Measurements from ENCODE around the gene TEX52.
"Not testable (repeated sequence)": the region's sequence is repeated elsewhere in the genome, so short reads cannot be mapped to it uniquely, and the experiment has no call there.

Gene TEX52

DNA sequence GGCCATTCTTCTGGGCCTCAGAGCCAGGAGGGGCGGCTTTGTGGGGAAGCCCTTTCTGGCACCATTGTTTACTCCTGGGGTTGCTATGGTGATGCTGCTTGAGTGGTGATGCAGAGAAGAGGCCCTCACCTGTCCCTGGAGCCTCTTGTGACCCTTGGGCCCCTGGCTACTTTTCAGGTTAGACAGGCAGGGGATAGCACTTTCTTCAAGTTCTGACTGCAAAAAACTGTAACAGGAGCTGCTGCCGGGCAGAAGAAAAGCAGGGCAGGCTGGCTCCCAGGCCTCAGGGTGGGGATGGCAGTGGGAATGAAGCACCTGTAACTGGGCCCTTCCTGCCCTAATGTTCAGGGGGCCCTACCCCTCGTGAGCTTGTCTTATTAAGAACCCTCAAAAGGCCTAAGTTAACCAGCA is at the start of gene TEX52:
Gene TEX52, minus strand, starts transcription at position 19 of the 411 bp plus-strand sequence. Its CDS starts 13 bp downstream, at position 6.
- DNase-seq = no peak

GRCh38 chr12:2904260-2904659 is 47.4 kb upstream of the TEX52 start:
- no peak for DNase-seq

- DNase-seq = no peak
These were observed 45.5 kb upstream of the TEX52 start for GRCh38 chr12:2902272-2902880.

- no peak for DNase-seq
These were observed 43.8 kb upstream of the TEX52 start for GRCh38 chr12:2900642-2901041.

GRCh38 chr12:2897418-2897817 is 40.6 kb upstream of the TEX52 start:
- no peak for DNase-seq

DNA sequence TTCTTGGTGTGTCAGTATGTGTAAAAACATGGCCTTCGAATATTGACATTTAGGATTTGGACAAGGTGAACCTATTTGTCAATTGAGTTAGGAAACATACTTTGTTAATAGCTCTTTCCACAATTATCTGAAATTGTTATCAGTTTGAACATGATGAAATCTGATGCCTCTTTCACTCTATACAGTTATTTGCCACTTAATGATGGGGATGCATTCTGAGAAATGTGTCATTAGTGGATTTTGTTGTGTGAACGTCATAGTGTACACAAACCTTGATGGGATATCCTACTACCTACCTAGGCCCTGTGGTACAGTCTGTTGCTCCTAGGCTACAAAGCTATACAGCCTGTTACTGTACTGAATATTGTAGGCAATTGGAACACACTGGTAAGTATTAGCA is 38.7 kb upstream of the TEX52 start:
- no peak for DNase-seq

GRCh38 chr12:2895051-2895451 is 38.2 kb upstream of the TEX52 start:
- no peak for DNase-seq

- no peak for DNase-seq
These were observed 36.2 kb upstream of the TEX52 start for GRCh38 chr12:2893007-2893406.

GRCh38 chr12:2892246-2892645 is 35.4 kb upstream of the TEX52 start:
- no peak for DNase-seq

DNA sequence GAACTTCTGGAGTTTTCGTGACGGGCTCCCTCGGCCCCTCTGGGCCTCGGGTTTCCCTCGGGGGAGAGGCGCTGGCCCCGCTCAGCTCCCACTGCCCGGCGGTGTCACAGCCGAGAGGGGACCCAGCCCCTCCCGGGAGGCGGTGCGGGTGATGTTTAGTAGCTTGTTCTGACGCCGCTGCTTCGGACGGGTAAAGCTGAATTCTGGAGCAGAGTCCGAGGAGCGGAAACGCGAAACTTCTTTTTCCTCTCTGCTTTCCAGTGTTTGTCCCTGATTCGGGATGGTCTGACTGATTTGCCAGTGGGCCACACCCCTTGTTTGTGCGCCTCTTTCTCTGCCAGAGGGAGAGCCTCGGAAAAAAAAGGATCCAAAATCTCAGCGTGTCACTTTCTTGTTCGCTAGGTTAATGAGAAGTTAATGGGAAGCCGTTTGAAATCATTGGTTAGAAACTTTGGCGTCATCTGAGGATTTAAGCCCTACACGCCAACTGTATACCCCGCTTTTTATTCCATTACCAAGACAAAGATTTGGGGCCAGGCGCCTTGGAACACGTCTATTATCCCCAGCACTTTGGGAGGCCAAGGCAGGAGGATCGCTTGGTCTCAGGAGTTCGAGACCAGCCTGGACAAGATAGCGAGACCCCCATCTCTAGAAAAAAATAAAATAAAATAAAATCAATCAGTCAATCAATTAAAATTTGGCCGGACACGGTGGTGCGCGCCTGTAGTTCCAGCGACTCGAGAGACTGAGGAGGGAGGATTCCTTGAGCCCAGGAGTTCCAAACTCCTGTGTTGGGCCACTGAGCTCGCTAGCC is 34.6 kb upstream of the TEX52 start:
- DNase-seq = no peak

DNA sequence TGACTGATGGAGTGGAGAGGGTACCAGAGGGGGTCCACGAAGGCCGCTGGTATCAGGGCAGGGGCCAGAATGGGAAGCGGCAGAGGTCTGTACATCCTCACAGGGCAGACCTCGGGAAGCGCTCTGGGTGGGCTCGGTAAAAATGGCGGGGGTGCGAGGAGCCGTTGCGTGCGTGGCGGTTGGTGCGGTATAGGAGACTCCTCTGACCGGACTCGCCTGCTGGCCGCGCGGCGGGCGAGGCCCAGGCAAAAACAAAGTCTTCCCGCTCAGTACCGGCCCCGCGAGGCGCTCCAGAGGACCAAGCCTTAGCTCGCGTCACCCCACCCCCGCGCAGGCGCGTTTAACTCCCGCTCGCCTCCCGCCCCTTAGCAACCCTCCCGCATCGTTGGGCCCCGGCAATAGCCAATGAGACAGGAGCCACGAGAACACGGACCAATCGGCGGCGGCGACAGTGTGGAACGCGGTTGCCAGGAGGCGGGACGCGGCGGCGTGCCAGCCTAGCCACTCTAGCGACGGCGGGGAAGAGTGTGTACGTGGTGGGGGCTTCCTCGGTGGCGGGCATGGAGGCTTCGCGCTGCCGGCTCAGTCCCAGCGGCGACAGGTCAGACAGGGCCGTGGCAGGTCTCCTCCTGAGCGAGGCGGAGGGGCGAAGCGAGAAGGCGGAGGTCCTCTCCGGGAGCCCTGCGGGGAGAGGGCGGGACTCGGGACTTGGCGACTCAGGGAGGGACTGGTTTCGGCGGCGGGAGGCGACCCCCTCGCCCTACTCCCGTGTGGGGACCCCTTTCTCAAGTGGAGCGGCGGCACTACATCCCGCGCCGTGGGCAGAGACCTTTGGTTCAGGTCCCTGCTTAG is 33.8 kb upstream of the TEX52 start, which contains the start of gene TULP3:
Gene TULP3, plus strand, starts transcription at position 504 of the 852 bp plus-strand sequence. Its CDS starts 57 bp downstream, at position 561.
- DNase-seq = peak; percentile 99

DNA sequence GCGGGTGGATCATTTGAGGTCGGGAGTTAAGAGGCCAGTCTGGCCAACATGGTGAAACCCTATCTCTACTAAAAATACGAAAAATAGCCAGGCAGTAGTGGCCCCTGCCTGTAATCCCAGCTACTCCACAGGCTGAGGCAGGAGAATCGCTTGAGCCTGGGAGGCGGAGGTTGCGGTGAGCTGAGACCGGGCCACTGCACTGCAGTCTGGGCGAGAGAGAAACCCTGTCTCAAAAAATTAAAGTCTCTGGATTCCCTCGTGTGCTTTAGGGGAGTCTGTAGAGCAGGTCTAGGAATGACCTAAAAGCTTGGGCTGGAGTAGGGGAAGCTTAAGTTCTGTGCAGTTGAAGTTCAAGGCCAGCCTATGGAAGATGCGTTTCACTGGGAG is 33.2 kb upstream of the TEX52 start:
- DNase-seq = no peak

GRCh38 chr12:2886768-2887450 is 30.1 kb upstream of the TEX52 start:
- no peak for DNase-seq

DNA sequence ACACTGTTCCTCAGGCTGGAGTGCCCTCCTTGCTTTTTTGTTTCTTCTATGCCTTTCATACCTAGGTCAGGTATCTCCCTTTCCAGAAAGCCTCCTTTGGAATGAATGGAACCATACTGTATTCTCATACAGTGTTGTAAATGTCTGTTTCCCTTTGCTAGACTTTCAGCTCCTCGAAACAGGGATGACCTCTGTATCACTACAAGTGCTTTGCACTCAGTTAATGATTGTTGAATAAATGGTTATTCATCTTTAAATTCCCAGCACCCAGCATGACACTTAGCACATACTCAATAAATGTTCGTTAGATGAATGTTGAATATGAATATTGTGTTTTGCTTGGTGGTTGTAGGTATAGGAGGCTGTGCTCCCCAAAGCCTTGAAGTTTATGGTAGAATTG is 28.0 kb upstream of the TEX52 start:
- no peak for DNase-seq

GRCh38 chr12:2879853-2880252 is 23.0 kb upstream of the TEX52 start:
- no peak for DNase-seq

GRCh38 chr12:2877953-2878732 is 21.3 kb upstream of the TEX52 start:
- DNase-seq = no peak

DNA sequence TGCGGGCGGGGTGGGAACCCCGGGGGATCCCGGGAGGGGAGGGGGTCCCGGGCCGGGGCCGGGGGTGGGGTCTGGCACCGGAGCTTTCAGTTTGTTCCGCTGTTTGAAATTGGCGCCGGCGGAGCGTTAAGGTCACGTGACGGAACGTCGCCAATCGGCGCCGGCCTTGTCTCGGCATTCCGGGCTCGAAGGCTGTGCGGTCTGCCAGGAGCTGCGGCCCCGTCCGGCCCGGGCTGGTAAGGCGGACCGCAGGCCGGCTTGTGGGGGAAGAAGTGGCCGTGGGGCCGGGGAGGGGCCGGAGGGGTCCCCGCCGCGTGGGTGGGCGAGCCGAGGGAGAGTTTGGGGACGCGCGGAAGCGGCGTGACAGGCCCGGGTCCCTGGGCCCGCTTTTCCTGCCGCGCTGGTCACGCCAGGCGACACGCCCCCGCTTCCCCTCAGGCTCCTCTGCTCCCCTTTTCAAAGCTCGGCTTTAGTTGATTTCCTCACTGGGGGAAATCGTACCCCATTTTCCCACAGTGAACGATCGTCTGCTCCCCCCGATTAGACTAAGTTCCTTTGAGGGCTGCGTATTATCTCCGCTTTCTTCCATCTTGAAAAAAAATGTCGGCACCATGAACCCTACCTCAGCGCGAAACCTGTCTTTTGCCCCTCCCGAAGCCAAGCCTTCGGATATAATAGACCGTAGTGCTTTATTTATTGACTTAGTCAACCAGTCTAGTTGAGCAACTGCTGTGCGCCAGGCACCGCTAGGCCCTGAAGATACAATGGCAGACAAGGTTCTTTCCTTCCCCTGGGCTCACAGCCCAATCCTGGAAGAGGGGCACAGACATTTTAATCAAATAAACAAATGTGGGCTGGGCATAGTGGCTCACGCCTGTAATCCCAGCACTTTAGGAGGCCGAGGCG is 20.5 kb upstream of the TEX52 start, which contains the start of the genes FOXM1 and RHNO1:
Gene FOXM1, minus strand, starts transcription at position 128 of the 906 bp plus-strand sequence. CDS start 2,696 bp downstream, outside the sequence.
Gene RHNO1, plus strand, starts transcription at position 177 of the 906 bp plus-strand sequence. CDS start 8,144 bp downstream, outside the sequence.
- peak; percentile 92 for DNase-seq

DNA sequence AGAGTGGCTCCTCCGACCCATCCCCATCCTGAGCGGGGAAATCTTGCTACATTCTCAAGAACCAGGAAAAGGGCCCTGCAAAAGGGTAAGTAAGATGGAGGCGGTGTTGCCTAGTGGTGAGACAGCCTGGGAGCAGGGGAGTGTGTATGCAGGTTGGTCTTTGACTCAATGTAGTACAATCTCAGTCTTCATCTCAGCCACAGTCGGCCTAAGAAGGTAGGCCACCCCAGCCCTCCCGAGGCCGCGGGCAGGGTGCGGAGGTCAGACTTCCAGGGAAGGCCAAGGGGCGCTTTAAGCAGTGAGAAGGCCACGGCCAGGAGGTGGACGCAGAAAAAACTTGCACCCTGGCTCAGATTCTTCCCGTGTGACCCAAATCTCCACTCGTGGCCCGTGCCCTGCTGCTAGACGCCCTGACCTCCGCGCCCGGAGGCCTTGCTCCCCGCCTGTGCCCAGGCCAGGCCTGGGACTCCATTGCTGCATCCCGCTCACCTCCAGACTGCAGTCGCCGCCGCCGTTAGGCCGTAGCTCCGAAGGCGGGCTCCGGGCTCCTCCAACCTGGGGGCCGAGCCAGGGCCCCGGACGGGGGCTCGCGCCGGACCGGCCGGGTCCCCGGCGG is 19.7 kb upstream of the TEX52 start:
- DNase-seq = no peak

GRCh38 chr12:2868986-2869632 is 12.3 kb upstream of the TEX52 start:
- DNase-seq = not testable (repeated sequence)

GRCh38 chr12:2864198-2864597 is 7.4 kb upstream of the TEX52 start:
- no peak for DNase-seq
